Measurements from ENCODE around the gene OLFML3. TPM values are rescaled to one million over a fixed set of nuclear protein-coding genes. Genes with fewer than 3 reads are reported as not detected.

Gene OLFML3
- total and polyA plus RNA-seq, 2 of the 13 experiments (the other 11 are each of a cell fraction or from before 2014, with no cell fraction given), result 2.0 to 5.1 TPM

- DNase-seq (ENCODE audit: low spot score) (no peak), ATAC-seq (no peak), FAIRE-seq (no peak)
- intact Hi-C loops (cut with micrococcal nuclease; ENCODE audit: unreplicated experiment) (loop anchor here (2.0 kb wide), 1 partner anchor 68 kb away; no protein-coding TSS in a partner anchor), in situ Hi-C loops (cut with HindIII; ENCODE audit: extremely low pct_ligation_motif_present, low pct_unique_long_range_greater_than_20kb) (no loop called here)
- H3K9me3 ChIP-seq (ENCODE audit: low read length), result no peaks in the 10 kb centered on the region
- BruUV-seq (replicated peaks), result no TSS peak
- no peak overlapping the region for H2AFZ ChIP-seq (ENCODE audit: low read length)
- H3K4me1 ChIP-seq (ENCODE audit: insufficient read depth, low read length), result peaks cover 44% of the 10 kb centered on the region
- H3K9ac ChIP-seq (ENCODE audit: insufficient read depth, low read depth, low read length), result no peak overlapping the region
- peak overlapping the region; percentile 32 to 63 (median 39); a peak in 5 of 6 replicates for H3K4me3 ChIP-seq (replicated peaks in 1 of 3; ENCODE audit: insufficient read depth in 1 of 3, low read depth in 2 of 3, low read length in 3 of 3)
- no peaks in the 10 kb centered on the region for H4K20me1 ChIP-seq (ENCODE audit: insufficient read depth, low read length)
- peak overlapping the region; percentile 83 for H3K4me2 ChIP-seq (ENCODE audit: low read depth, low read length)
- 13% methylated on average over 3 of the region's 5 CpGs for WGBS (ENCODE audit: low lambda C conversion rate)
- no peaks in the 10 kb centered on the region; a peak in 1 of 5 replicates for H3K27me3 ChIP-seq (ENCODE audit: control insufficient read depth in 1 of 2, insufficient read depth in 2 of 2, low read length in 2 of 2)
- POLR2A ChIA-PET, result no interaction called here
- no peak overlapping the region for H3K27ac ChIP-seq (ENCODE audit: extremely low read length, insufficient read depth, low read length)
- CTCF ChIA-PET (ENCODE audit: low intra/inter-chr PET ratio, low total read pairs), result no interaction called here
- no peaks in the 10 kb centered on the region for H3K79me2 ChIP-seq (ENCODE audit: insufficient read depth, low read length)
- H3K36me3 ChIP-seq (replicated peaks in 1 of 2; ENCODE audit: control insufficient read depth in 1 of 2, insufficient read depth in 2 of 2, low read length in 2 of 2), result no peaks in the 10 kb centered on the region
- TF ChIP-seq SATB2 (CRISPR knock-in tag; IDR thresholded peaks at IDR 0.05) (no peak), MEIS1 (CRISPR knock-in tag; IDR thresholded peaks at IDR 0.05; ENCODE audit: borderline replicate concordance) (0 out of 2 replicates have a peak, but pooled peaks have one; percentile 32), ZNF605 (CRISPR knock-in tag; IDR thresholded peaks at IDR 0.05) (0 out of 2 replicates have a peak, but pooled peaks have one; percentile 5), ZNF18 (CRISPR knock-in tag; IDR thresholded peaks at IDR 0.05; ENCODE audit: insufficient replicate concordance) (no peak), ZNF687 (CRISPR knock-in tag; IDR thresholded peaks at IDR 0.05) (peak; percentile 11; the same call in 1 of the 2 replicates), TEAD3 (CRISPR knock-in tag; optimal IDR thresholded peaks at IDR 0.05; ENCODE audit: borderline replicate concordance) (peak; percentile 2), AHDC1 (CRISPR knock-in tag; IDR thresholded peaks at IDR 0.05; ENCODE audit: borderline replicate concordance) (0 out of 2 replicates have a peak, but pooled peaks have one; percentile 39), ZKSCAN1 (IDR thresholded peaks at IDR 0.05; ENCODE audit: low read length) (no peak), THAP11 (CRISPR knock-in tag; IDR thresholded peaks at IDR 0.05) (no peak), ZNF652 (CRISPR knock-in tag; IDR thresholded peaks at IDR 0.05; ENCODE audit: borderline replicate concordance, low read depth) (peak; percentile 67)
Observed at GRCh38 chr1:113982949-113983348, 3.7 kb downstream of the OLFML3 start.

All from HepG2 (cell line).